RKO (cell line): Measurements from ENCODE around the gene BCS1L.
A peak's percentile ranks its signal among the peaks of the same experiment; 100 is the strongest.

Source experiments
- DNase-seq: peaks from one replicate; pipeline ENCODE4 v3.0.0-alpha.2; 2016; ENCODE audit warnings: low spot score

The BCS1L gene

GRCh38 chr2:218662377-218662776 lies 2.9 kb downstream of the BCS1L start:
- no peak for DNase-seq

- DNase-seq = no peak
Measured at GRCh38 chr2:218662827-218663226, 3.3 kb downstream of the BCS1L start.

- no peak for DNase-seq
Measured at GRCh38 chr2:218663901-218664300, 4.4 kb downstream of the BCS1L start.

GRCh38 chr2:218664653-218665052 lies 5.2 kb downstream of the BCS1L start:
- no peak for DNase-seq

GRCh38 chr2:218671097-218671653 lies 11.7 kb downstream of the BCS1L start:
- DNase-seq = peak; percentile 71

GRCh38 chr2:218671654-218672566 lies 12.4 kb downstream of the BCS1L start, which contains the start of the genes RNF25 and STK36:
Gene RNF25, minus strand, starts transcription at chr2:218672002. Its CDS starts 32 bp downstream, at chr2:218671970.
Gene STK36, plus strand, starts transcription at chr2:218672086. Its CDS starts 744 bp downstream, at chr2:218672830.
- DNase-seq = peak; percentile 95

- DNase-seq = peak; percentile 74
Measured at GRCh38 chr2:218679119-218679518, 19.6 kb downstream of the BCS1L start.

GRCh38 chr2:218680061-218680460 lies 20.6 kb downstream of the BCS1L start:
- no peak for DNase-seq

- DNase-seq = peak; percentile 92
Measured at GRCh38 chr2:218687400-218688060, 28.0 kb downstream of the BCS1L start.

GRCh38 chr2:218691234-218691633 lies 31.8 kb downstream of the BCS1L start:
- no peak for DNase-seq

GRCh38 chr2:218694405-218695145 lies 35.1 kb downstream of the BCS1L start:
- no peak for DNase-seq

GRCh38 chr2:218698885-218699284 lies 39.4 kb downstream of the BCS1L start:
- DNase-seq = no peak

- no peak for DNase-seq
Measured at GRCh38 chr2:218701806-218702205, 42.3 kb downstream of the BCS1L start.

- no peak for DNase-seq
Measured at GRCh38 chr2:218703341-218703740, 43.9 kb downstream of the BCS1L start.

- no peak for DNase-seq
Measured at GRCh38 chr2:218708086-218708485, 48.6 kb downstream of the BCS1L start.

- no peak for DNase-seq
Measured at GRCh38 chr2:218709908-218710307, 50.4 kb downstream of the BCS1L start.

GRCh38 chr2:218710334-218710686 lies 50.8 kb downstream of the BCS1L start:
- DNase-seq = no peak

- peak; percentile 95 for DNase-seq
Measured at GRCh38 chr2:218710687-218711549, 51.4 kb downstream of the BCS1L start, which contains the start of gene TTLL4. Gene TTLL4, plus strand, starts transcription at chr2:218710835. Its CDS starts 26,842 bp downstream, at chr2:218737677.

GRCh38 chr2:218711550-218711929 lies 52.1 kb downstream of the BCS1L start:
- peak; percentile 41 for DNase-seq
